HG03520 (cell line): ENCODE results near the gene ARPP21.
"Not testable (repeated sequence)": the region's sequence is repeated elsewhere in the genome, so short reads cannot be mapped to it uniquely, and the experiment has no call there.

Source experiments
- ATAC-seq: cut with Tn5 transposase; IDR thresholded peaks from one replicate; pipeline ENCODE4 v1.9.1; 2021; ENCODE audit warnings: mild to moderate bottlenecking, moderate library complexity; ENCODE audit not compliant: unreplicated experiment

The ARPP21 gene

GRCh38 chr3:35777065-35777464, 137.7 kb downstream of the ARPP21 start:
- no peak for ATAC-seq

DNA sequence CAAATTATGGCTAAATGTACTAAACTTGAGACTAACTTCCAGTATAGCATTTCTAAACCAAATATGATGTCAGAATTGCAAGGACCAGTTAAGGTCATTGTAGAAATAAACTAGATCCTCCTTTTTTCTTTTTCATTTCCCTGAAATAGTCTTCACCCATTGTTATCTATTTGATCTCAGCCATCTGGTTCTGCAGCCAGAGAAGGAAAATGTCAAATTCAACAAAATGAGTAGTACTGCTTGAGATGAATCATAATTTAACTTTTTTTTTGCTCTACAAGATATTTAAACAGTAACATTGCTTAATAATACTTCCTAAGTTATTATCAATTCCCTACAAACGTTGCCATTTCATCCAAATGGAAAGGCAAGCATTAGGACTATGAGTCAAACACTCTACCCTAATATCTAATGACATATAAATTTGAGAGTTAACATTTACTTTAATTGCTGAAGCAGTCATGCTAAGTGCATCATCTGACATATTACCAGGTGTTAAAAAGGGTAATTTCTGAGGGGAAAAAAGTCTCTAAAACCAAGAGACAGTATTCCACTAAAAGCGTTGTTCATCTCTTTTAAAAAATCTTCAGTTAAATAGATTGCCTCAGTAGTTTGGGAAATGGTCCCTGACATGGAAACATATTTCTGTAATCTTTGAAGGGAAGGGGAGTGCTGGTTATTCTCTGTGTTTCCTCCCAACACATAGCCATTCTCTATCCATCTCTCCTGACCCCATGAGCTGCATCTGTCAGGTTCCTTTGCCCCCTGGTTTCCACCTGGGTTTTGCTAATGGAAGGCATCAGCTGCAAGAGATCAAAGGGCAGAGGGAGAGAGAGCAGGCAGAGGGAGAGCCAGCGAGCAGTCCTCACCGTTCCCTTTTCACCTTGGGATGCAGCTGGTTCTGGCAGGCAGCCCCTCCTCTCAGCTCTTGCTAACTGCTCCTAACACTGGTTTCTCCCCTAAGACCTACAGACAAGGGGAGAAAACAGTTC, 138.5 kb downstream of the ARPP21 start:
- no peak for ATAC-seq

GRCh38 chr3:35779611-35780010, 140.3 kb downstream of the ARPP21 start:
- ATAC-seq, result no peak

- ATAC-seq, result no peak
Measured at GRCh38 chr3:35780800-35781199, 141.5 kb downstream of the ARPP21 start.

DNA sequence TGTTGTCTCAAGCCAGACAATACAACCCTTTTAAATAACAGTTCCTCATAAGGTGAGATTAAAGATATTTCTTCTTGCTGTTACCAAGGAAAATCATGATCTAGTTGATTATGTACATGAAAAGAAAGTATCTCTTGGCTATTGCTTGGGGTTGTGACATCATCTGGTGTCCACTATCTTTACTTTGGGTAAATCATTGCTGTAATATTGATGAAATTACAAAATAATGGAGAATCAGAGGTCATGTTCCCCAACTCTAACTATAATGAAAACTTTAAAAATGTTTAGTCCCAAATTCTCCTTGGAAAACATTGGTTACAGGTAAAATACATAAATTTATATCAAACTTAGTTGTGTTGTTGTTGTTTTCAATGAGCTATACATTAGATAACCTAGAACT, 142.2 kb downstream of the ARPP21 start:
- ATAC-seq, result no peak

DNA sequence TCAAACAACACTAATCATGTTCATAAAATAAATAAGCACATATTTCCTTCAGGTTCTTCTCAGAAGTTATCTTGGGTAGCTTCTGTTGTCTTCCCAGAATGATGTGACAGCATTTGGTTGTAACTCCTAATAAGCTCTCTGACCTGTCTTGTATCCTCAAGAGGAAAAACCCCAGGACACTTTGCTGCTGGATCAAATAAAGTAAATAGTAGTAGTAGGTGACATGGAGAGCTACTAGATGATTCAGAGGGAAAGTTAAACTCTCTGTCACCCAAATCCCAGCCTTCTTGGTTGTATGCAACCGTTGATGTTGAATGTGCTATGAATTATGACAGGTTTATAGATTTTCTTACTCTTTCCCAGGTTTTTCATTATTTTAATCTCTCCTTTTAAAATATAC, 143.0 kb downstream of the ARPP21 start:
- ATAC-seq, result no peak

DNA sequence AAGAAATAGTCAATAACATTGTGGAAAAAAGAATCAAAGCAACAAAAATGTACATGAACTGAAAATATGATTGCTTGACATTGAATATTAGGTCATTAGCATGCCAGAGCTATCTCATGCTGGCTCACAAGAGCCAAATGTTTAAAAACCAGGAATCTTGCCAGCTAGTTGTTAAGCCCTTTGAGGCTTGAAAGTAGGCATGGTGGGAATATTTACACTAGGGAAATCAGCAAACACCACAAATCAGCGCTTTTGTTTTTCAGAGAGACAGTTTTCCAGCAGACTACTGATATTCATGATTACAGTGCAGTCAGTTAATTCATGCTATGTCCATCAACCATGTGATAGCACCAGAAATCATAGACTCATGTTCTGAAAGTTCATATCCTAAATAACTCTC, 144.8 kb downstream of the ARPP21 start:
- ATAC-seq, result no peak

- ATAC-seq, result no peak
Measured at GRCh38 chr3:35785234-35785888, 146.0 kb downstream of the ARPP21 start.

- ATAC-seq, result no peak
Measured at GRCh38 chr3:35787936-35788335, 148.6 kb downstream of the ARPP21 start.

DNA sequence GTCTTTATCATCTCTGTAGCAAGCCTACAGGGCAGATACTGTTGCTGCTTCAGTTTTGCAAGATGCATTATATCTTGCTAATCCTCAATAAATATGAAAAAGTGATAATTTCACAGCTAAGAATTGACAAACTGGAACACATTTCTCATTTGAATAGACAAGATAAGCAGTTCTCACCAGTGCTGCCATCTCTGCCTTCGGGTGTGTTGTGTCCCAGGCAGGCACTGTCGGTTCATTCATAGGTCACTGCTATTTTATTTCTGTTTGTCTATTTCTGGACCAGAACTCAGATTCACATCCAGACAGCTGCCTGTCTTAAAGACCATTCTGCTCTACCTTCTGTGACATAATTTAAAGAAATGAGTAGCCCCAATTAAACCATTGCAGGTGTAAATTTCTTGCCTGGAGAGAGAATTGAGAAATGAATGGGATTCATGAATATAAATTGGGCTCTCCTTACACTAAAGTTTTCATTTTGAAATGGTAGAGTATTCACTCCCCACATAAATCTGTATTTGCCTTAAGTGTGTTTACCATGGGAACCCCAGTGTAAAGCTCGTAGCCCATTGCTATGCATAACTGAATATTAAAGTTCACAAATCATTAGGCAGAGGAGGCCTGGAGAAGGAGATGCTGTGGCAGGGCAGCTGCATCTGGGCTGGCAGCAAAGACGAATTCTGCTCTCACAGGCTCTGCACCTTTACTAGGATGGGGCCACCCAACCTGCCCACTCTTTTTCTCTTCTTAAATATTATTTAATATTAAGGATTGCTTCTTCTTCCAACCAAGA, 149.9 kb downstream of the ARPP21 start:
- ATAC-seq, result no peak

DNA sequence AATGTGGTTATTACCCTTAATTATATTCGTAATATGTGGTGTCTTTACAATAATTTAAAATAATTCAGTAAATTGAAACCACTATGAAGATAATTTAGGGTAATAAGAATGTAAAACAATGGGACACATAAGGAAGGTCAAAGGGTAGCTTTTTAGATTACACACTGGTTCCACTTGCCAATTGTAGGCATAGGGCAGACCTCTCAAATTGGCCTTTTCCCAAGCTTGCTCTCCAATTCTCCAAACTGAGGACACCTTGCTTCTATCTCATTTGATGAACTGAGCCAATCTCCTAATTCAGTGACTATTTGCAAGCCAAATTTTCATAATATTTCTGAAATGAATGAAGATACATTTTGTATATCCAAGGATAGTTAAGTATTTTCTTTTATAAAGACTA, 151.4 kb downstream of the ARPP21 start:
- no peak for ATAC-seq

DNA sequence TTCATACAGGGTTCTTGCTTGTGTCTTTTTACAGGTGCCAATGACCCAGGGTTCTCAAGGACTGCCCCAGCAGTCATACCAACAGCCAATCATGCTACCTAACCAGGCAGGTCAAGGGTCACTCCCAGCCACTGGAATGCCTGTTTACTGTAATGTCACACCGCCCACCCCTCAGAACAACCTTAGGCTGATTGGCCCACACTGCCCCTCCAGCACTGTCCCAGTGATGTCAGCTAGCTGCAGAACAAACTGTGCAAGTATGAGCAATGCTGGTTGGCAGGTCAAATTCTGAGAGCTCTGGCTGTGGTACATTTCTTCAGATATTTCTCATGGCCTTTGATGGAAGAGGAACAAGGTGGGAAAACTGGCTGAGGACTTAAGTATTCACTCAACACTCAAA, 154.3 kb downstream of the ARPP21 start:
- no peak for ATAC-seq

- no peak for ATAC-seq
Measured at GRCh38 chr3:35800960-35801459, 161.7 kb downstream of the ARPP21 start.

DNA sequence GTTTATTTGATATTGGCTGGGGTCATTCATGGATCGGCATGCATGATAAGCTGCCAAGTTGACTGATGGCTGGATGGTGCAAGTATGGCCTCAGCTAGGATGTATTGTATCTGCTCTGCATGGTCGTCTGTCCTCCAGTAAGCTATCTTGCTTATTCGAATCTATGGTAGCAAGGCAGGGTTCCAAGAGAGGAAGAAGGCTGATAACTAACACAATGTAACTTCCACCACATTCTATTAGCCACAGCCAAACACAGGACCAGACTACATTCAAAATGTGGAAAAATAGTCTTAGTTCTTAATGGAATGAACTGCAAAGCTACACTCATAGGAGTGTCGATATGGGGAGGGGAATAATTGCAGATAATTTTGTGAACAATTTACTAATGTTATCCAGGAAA, 175.2 kb downstream of the ARPP21 start:
- no peak for ATAC-seq

DNA sequence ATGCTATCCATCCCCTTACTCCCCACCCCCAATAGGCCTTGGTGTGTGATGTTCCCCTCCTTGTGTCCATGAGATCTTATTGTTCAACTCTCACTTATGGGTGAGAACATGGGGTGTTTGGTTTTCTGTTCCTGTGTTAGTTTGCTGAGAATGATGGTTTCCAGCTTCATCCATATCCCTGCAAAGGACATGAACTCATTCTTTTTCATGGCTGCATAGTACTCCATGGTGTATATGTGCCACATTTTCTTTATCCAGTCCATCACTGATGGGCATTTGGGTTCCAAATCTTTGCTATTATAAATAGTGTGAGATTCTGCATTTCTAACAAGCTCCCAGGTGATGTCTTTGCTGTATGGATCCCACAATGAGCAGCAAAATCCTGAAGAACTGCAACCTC, 176.5 kb downstream of the ARPP21 start:
- not testable (repeated sequence) for ATAC-seq

DNA sequence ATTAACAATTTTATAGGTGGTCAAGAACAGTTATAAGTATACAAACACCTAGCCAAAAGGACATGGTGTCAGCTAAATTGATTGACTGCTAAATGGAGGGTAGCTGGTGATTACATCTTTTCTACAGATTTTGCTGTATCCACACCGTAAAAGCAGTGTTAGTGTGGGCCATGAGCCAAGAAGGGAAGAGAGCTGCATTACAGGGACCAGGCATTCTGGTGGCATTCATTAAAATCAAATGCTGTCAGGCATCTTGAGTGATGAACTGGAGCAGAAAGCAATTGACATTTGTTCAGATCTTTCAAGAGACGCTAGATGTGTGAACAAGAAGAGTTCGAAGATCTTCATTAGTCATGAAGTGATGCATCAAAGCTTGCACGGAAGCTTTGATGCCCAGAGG, 177.9 kb downstream of the ARPP21 start:
- no peak for ATAC-seq

GRCh38 chr3:35832140-35832571, 192.8 kb downstream of the ARPP21 start:
- no peak for ATAC-seq
